Aorta (tissue), 5 donors: ENCODE measurements around the gene CDH26. TPM values are rescaled to one million over a fixed set of nuclear protein-coding genes. Genes with fewer than 3 reads are reported as not detected.

Source experiments
- ATAC-seq: fragments of 200-7000 bp; cut with Tn5 transposase; one replicate; pipeline ENCODE4 v1.9.1; 2022; ENCODE audit warnings: moderate library complexity; ENCODE audit not compliant: low FRiP score
- DNase-seq, 2 donors: peaks; one replicate each; pipeline ENCODE4 v3.0.0-alpha.2; 2020
- H3K27ac ChIP-seq, 2 donors: one replicate each; pipeline ENCODE4 v1.5.1; 2013; ENCODE audit warnings: low read length in 2 of 2, mild to moderate bottlenecking in 2 of 2, moderate library complexity in 2 of 2, control low read depth in 1 of 2, inconsistent platforms in 1 of 2, low read depth in 1 of 2
- H3K27me3 ChIP-seq, 2 donors: one replicate each; pipeline ENCODE4 v1.6.1; 2013; ENCODE audit warnings: control low read depth in 1 of 2, low read length in 1 of 2, mild to moderate bottlenecking in 1 of 2, moderate library complexity in 1 of 2; ENCODE audit not compliant: insufficient read depth in 2 of 2, control insufficient read depth in 1 of 2
- H3K36me3 ChIP-seq, 2 donors: one replicate each; pipeline ENCODE4 v1.6.1; 2013; ENCODE audit warnings: control low read depth in 1 of 2, low read length in 1 of 2, mild to moderate bottlenecking in 1 of 2; ENCODE audit not compliant: insufficient read depth in 2 of 2, control insufficient read depth in 1 of 2
- H3K4me1 ChIP-seq, 2 donors: one replicate each; pipeline ENCODE4 v1.6.1; 2013; ENCODE audit warnings: low read length in 2 of 2, control low read depth in 1 of 2, mild to moderate bottlenecking in 1 of 2, moderate library complexity in 1 of 2; ENCODE audit not compliant: insufficient read depth in 2 of 2, control insufficient read depth in 1 of 2
- H3K4me3 ChIP-seq, 2 donors: one replicate each; pipeline ENCODE4 v1.5.1; 2013; ENCODE audit warnings: low read length in 2 of 2, control low read depth in 1 of 2, mild to moderate bottlenecking in 1 of 2
- H3K9me3 ChIP-seq: one replicate; pipeline ENCODE4 v1.6.1; 2013; ENCODE audit warnings: mild to moderate bottlenecking, low read length; ENCODE audit not compliant: control insufficient read depth
- WGBS, 2 donors: extraction: QIAGEN DNeasy Blood & Tissue Kit; methylation state at CpG; one replicate each; pipeline ENCODE4 v1.1.7; 2013; 5-methylcytosine and 5-hydroxymethylcytosine counted together
- intact Hi-C, 2 donors: fragments of 100-400 bp; cut with DNase I; formaldehyde crosslinking; loops; one replicate each; pipeline versions ENCODE4 v1.14.2 to v1.15.0; 2022
- polyA plus RNA-seq, 2 donors: library from polyadenylated mRNA; stranded (reverse); fragments of 200-250 nt; gene quantifications; one replicate each; pipeline ENCODE4 v1.2.3, GENCODE V29; 2013
- total RNA-seq, 2 donors: library from RNA; stranded (reverse); fragmentation: NEBNext Ultra II Directional; extraction: Animal tissue kit (Norgen Biotek cat#: 25700); gene quantifications; one replicate each; pipeline ENCODE4 v1.2.1, GENCODE V29; 2021
- donor health status: healthy with polysubstance abuse.
- donor health status: Bipolar disorder and iron deficiency.
- donor health status: DM: no; HTN: no; CAD: no.
- donor health status: DM: no; HTN: no; CAD: no.
- donor health status: DM: yes; HTN: yes; CAD: no.

CDH26 gene
- total and polyA plus RNA-seq, 4 donors, result 1.2 to 4.5 (median 2.8) TPM; not detected in 1

- peak; percentile 76 to 77 for DNase-seq
- intact Hi-C loops, result loop anchor here in 1 of 2 donors (2.0 kb wide), 1 partner anchor 207 kb away; no protein-coding TSS in a partner anchor
- 53 to 56% methylated on average over 14 of the region's 14 CpGs for WGBS, 2 donors
- ATAC-seq, result no peak
- Histone ChIP-seq H3K36me3 (no peaks in the 10 kb centered on the region), H3K9me3 (no peaks in the 10 kb centered on the region), H3K4me1 (no peaks in the 10 kb centered on the region), H3K4me3 (no peak overlapping the region), H3K27me3 (no peaks in the 10 kb centered on the region), H3K27ac (no peak overlapping the region)
Observed at GRCh38 chr20:60055740-60056139, 97.5 kb downstream of the CDH26 start.

GRCh38 chr20:60056407-60057122 is 98.3 kb downstream of the CDH26 start:
- H3K27ac ChIP-seq, result no peak overlapping the region
- intact Hi-C loops, result loop anchor here in 1 of 2 donors (2.0 kb wide), 1 partner anchor 206 kb away; no protein-coding TSS in a partner anchor
- DNase-seq, result peak in 1 of 2 donors; percentile 57

GRCh38 chr20:60057123-60057865 is 99.1 kb downstream of the CDH26 start:
- WGBS, 2 donors, result 18 to 20% methylated on average over 11 of the region's 11 CpGs
- no peaks in the 10 kb centered on the region for H3K4me1 ChIP-seq
- H3K4me3 ChIP-seq, result no peak overlapping the region
- intact Hi-C loops, result loop anchor here in 1 of 2 donors (2.0 kb wide), 1 partner anchor 206 kb away; no protein-coding TSS in a partner anchor
- H3K27me3 ChIP-seq, result no peaks in the 10 kb centered on the region
- peak; percentile 76 to 78 for DNase-seq
- ATAC-seq, result peak; percentile 52
- H3K9me3 ChIP-seq, result no peaks in the 10 kb centered on the region
- no peak overlapping the region for H3K27ac ChIP-seq
- H3K36me3 ChIP-seq, result no peaks in the 10 kb centered on the region

More at GRCh38 chr20:60056407-60057122, 98.3 kb downstream of the CDH26 start:
- WGBS, 2 donors, result 67 to 69% methylated on average over 5 of the region's 5 CpGs
- ATAC-seq, result no peak
- Histone ChIP-seq H3K4me3 (no peak overlapping the region), H3K9me3 (no peaks in the 10 kb centered on the region), H3K36me3 (no peaks in the 10 kb centered on the region), H3K4me1 (no peaks in the 10 kb centered on the region), H3K27me3 (no peaks in the 10 kb centered on the region)

- no peaks in the 10 kb centered on the region for H3K4me1 ChIP-seq
- WGBS, 2 donors, result 65 to 67% methylated on average over 20 of the region's 20 CpGs
- H3K27ac ChIP-seq, result no peak overlapping the region
- no peaks in the 10 kb centered on the region for H3K36me3 ChIP-seq
- no peak overlapping the region for H3K4me3 ChIP-seq
- intact Hi-C loops, result loop anchor here in 1 of 2 donors (2.0 kb wide), 1 partner anchor 205 kb away; no protein-coding TSS in a partner anchor
- H3K9me3 ChIP-seq, result no peaks in the 10 kb centered on the region
- H3K27me3 ChIP-seq, result no peaks in the 10 kb centered on the region
- ATAC-seq (no peak), DNase-seq (peak; percentile 70 to 74)
Observed at GRCh38 chr20:60057866-60058807, 99.9 kb downstream of the CDH26 start.

GRCh38 chr20:60058879-60059278 is 100.7 kb downstream of the CDH26 start:
- DNase-seq (peak in 1 of 2 donors; percentile 62), ATAC-seq (no peak)
- WGBS, 2 donors, result 86% methylated on average over 9 of the region's 9 CpGs

GRCh38 chr20:60060006-60060557 is 101.9 kb downstream of the CDH26 start:
- Histone ChIP-seq H3K4me3 (no peak overlapping the region), H3K4me1 (peaks cover 0 to 3% of the 10 kb centered on the region in 2 donors), H3K36me3 (no peaks in the 10 kb centered on the region), H3K27me3 (no peaks in the 10 kb centered on the region), H3K27ac (no peak overlapping the region), H3K9me3 (no peaks in the 10 kb centered on the region)
- intact Hi-C loops, result loop anchor here in 1 of 2 donors (5.0 to 10.0 kb wide), 3 partner anchors 42 to 1835 kb away; no protein-coding TSS in a partner anchor
- peak in 1 of 2 donors; percentile 39 for DNase-seq
- ATAC-seq, result no peak
- WGBS, 2 donors, result 95 to 96% methylated on average over 13 of the region's 13 CpGs

More at GRCh38 chr20:60058879-60059278, 100.7 kb downstream of the CDH26 start:
- no peak overlapping the region for H3K27ac ChIP-seq
- H3K4me3 ChIP-seq, result no peak overlapping the region
- peaks cover 0 to 3% of the 10 kb centered on the region in 2 donors for H3K4me1 ChIP-seq
- H3K27me3 ChIP-seq, result no peaks in the 10 kb centered on the region
- H3K9me3 ChIP-seq, result no peaks in the 10 kb centered on the region
- H3K36me3 ChIP-seq, result no peaks in the 10 kb centered on the region
- intact Hi-C loops, result no loop called here

GRCh38 chr20:60060593-60060992 is 102.4 kb downstream of the CDH26 start:
- no peaks in the 10 kb centered on the region for H3K27me3 ChIP-seq
- ATAC-seq (no peak), DNase-seq (peak in 1 of 2 donors; percentile 65)
- no peaks in the 10 kb centered on the region for H3K36me3 ChIP-seq
- H3K27ac ChIP-seq, result no peak overlapping the region
- no peaks in the 10 kb centered on the region for H3K9me3 ChIP-seq
- 96 to 98% methylated on average over 4 of the region's 4 CpGs for WGBS, 2 donors
- intact Hi-C loops, result loop anchor here in 1 of 2 donors (5.0 to 10.0 kb wide), 3 partner anchors 42 to 1834 kb away; no protein-coding TSS in a partner anchor
- H3K4me3 ChIP-seq, result no peak overlapping the region
- H3K4me1 ChIP-seq, result peaks cover 0 to 3% of the 10 kb centered on the region in 2 donors
